ENCODE results near the gene VWA8.
A peak's percentile ranks its signal among the peaks of the same experiment; 100 is the strongest.
"Not testable (repeated sequence)": the region's sequence is repeated elsewhere in the genome, so short reads cannot be mapped to it uniquely, and the experiment has no call there.

Gene VWA8

GRCh38 chr13:41962994-41963393 is 2.1 kb upstream of the VWA8 start:
- DNase-seq: peak in 1 of 2 experiments; percentile 11

- no peak for DNase-seq
These were observed 504 bp upstream of the VWA8 start for GRCh38 chr13:41961466-41961760.

- no peak for DNase-seq
These were observed 685 bp downstream of the VWA8 start for GRCh38 chr13:41960211-41960636.

GRCh38 chr13:41956272-41956671 is 4.6 kb downstream of the VWA8 start:
- DNase-seq: no peak

GRCh38 chr13:41955605-41956004 is 5.3 kb downstream of the VWA8 start:
- no peak for DNase-seq

GRCh38 chr13:41954226-41954625 is 6.7 kb downstream of the VWA8 start:
- no peak for DNase-seq

GRCh38 chr13:41952749-41953148 is 8.2 kb downstream of the VWA8 start:
- no peak for DNase-seq

GRCh38 chr13:41949104-41949503 is 11.8 kb downstream of the VWA8 start:
- DNase-seq: not testable (repeated sequence)

- DNase-seq: no peak
These were observed 15.0 kb downstream of the VWA8 start for GRCh38 chr13:41945926-41946325.

GRCh38 chr13:41944635-41945397 is 16.1 kb downstream of the VWA8 start:
- DNase-seq: no peak

GRCh38 chr13:41944229-41944628 is 16.7 kb downstream of the VWA8 start:
- no peak for DNase-seq

GRCh38 chr13:41942462-41943094 is 18.3 kb downstream of the VWA8 start:
- no peak for DNase-seq

- DNase-seq: no peak
These were observed 19.7 kb downstream of the VWA8 start for GRCh38 chr13:41941174-41941573.

GRCh38 chr13:41939398-41939797 is 21.5 kb downstream of the VWA8 start:
- no peak for DNase-seq

GRCh38 chr13:41938918-41939317 is 22.0 kb downstream of the VWA8 start:
- DNase-seq: no peak

- no peak for DNase-seq
These were observed 23.5 kb downstream of the VWA8 start for GRCh38 chr13:41937388-41937787.

- no peak for DNase-seq
These were observed 25.4 kb downstream of the VWA8 start for GRCh38 chr13:41935501-41935900.

GRCh38 chr13:41934994-41935393 is 25.9 kb downstream of the VWA8 start:
- no peak for DNase-seq

GRCh38 chr13:41934120-41934519 is 26.8 kb downstream of the VWA8 start:
- DNase-seq: no peak

GRCh38 chr13:41931337-41931736 is 29.6 kb downstream of the VWA8 start:
- DNase-seq: no peak

- no peak for DNase-seq
These were observed 30.8 kb downstream of the VWA8 start for GRCh38 chr13:41930154-41930553.

- no peak for DNase-seq
These were observed 32.6 kb downstream of the VWA8 start for GRCh38 chr13:41928323-41928722.

- no peak for DNase-seq
These were observed 35.9 kb downstream of the VWA8 start for GRCh38 chr13:41925014-41925413.

- DNase-seq: not testable (repeated sequence)
These were observed 38.0 kb downstream of the VWA8 start for GRCh38 chr13:41922894-41923293.
